HUES48 (cell line): ENCODE data around the gene ULBP3.

Experiments used
- H3K27ac ChIP-seq: one replicate; pipeline ENCODE4 v1.7.0; 2013; ENCODE audit warnings: low read depth, low read length, inconsistent platforms
- H3K27me3 ChIP-seq: 2 replicates; pipeline ENCODE4 v1.6.1; 2013; ENCODE audit warnings: mild to moderate bottlenecking, low read length; ENCODE audit not compliant: control insufficient read depth, insufficient read depth
- H3K36me3 ChIP-seq: 2 replicates; pipeline ENCODE4 v1.6.1; 2013; ENCODE audit warnings: low read length; ENCODE audit not compliant: control insufficient read depth, insufficient read depth
- H3K4me1 ChIP-seq: 2 replicates; pipeline ENCODE4 v1.6.1; 2013; ENCODE audit warnings: mild to moderate bottlenecking, low read length; ENCODE audit not compliant: control insufficient read depth, insufficient read depth
- H3K4me3 ChIP-seq: 2 replicates; pipeline ENCODE4 v1.5.1; 2013; ENCODE audit warnings: mild to moderate bottlenecking, low read depth, low read length
- H3K9ac ChIP-seq: 2 replicates; pipeline ENCODE4 v1.6.1; 2013; ENCODE audit warnings: mild to moderate bottlenecking, low read depth, low read length, moderate library complexity
- H3K9me3 ChIP-seq: 2 replicates; pipeline ENCODE4 v1.6.1; 2013; ENCODE audit warnings: low read length; ENCODE audit not compliant: control insufficient read depth, insufficient read depth

ULBP3 gene

DNA sequence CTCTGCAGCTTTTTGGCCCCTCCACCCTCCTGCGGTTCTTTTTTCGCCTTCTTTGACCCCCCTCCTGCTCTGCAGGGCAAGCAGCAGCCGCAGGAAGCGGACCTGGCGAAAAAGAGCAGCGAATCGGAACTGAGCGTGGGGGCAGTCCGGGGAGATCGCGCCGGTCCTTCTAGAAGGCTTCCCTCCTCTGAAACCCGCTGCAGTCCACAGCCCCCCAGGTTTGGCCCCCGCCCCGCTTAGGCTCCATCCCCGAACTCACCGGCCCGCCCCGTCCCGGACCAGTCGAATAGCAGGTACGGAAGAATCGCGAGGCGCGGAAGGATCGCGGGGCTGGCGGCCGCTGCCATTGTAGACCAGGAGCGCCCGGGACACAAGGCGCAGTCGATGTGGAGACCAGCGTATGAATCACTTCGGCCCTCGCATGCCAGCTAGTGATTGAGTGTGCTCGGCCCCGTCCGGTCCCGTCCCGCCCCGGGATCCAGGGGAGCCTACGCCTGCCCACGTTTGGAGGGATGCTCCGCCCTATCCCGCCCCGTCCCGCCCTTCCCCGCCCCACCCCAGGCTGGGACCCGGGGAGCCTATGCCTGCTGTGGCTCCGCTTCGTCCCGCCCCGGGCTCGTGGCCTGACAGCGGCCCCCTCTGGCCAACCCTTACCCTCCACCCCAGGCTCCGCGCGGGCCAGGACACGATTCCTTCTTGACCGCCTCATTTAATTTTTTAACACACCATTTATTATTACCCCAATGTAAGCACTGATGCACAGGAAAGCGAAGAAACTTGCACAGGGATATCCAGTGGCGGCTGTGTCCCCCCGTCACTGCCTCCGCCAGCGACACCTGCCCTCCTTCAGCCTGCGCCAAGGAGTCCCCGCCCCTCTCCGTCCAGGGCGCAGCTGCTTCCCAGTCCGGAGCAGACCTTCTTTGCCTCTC lies at the start of gene ULBP3:
ULBP3 (minus strand) TSS at position 402 of the 929 bp plus-strand sequence; CDS start at position 347, 55 bp downstream.
- Histone ChIP-seq H3K9me3 (no peaks in the 10 kb centered on the region), H3K27me3 (peaks cover 28% of the 10 kb centered on the region), H3K4me3 (peak within 1 kb of the TSS; percentile 67), H3K9ac (no peak within 1 kb of the TSS; the same call in 1 of the 2 replicates), H3K27ac (peak within 1 kb of the TSS; percentile 51), H3K36me3 (no peaks in the 10 kb centered on the region), H3K4me1 (no peaks in the 10 kb centered on the region)

DNA sequence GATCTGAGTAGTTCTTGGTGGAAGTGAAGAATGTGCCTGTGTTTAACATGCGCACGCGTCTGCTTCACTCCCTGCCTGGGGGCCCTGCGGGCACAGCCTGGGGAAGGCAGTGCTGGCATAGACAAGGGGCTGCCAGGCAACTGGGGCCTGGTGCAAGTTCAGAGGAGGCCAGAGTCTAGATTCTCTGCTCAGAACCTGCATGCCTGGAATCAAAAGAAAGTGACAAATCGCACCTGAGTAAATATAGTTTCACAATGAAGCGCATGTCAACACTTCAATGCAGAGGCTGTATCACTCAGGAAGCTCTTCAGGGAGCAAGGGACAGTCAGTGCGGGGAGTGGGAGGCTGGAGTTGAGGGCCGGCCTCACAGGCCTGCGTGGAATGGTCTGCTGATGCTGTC lies 49.7 kb upstream of the ULBP3 start:
- H3K4me3 ChIP-seq = no peak overlapping the region
- H3K9ac ChIP-seq = no peak overlapping the region
- no peaks in the 10 kb centered on the region for H3K9me3 ChIP-seq
- 0 out of 2 replicates have a peak, but pooled peaks cover 3% of the 10 kb centered on the region for H3K4me1 ChIP-seq
- H3K36me3 ChIP-seq = no peaks in the 10 kb centered on the region
- no peaks in the 10 kb centered on the region; the same call in 1 of the 2 replicates for H3K27me3 ChIP-seq
- no peak overlapping the region for H3K27ac ChIP-seq

DNA sequence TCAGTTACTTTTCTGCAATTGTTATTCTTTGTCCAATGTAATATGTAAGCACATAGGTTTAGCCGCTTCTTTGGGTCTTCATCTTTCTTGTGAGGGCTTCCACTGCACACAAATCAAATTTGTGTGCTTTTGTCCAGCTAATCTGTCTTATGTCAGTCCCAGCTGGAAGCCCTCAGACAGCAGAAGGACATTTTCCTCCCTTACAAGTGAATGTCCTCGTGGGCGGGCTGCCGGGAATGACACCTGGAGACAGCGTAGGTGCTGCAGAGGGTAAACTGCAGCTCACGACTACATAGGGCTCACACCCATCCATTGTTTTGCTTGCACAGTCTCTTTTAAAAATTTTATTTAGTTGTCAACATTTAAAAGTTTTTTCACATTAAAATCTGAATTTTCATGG lies 49.3 kb upstream of the ULBP3 start:
- Histone ChIP-seq H3K27me3 (no peaks in the 10 kb centered on the region; the same call in 1 of the 2 replicates), H3K27ac (no peak overlapping the region), H3K4me1 (0 out of 2 replicates have a peak, but pooled peaks cover 3% of the 10 kb centered on the region), H3K4me3 (no peak overlapping the region), H3K9ac (no peak overlapping the region), H3K36me3 (no peaks in the 10 kb centered on the region), H3K9me3 (no peaks in the 10 kb centered on the region)

GRCh38 chr6:150116200-150116800 lies 47.4 kb upstream of the ULBP3 start:
- Histone ChIP-seq H3K4me1 (0 out of 2 replicates have a peak, but pooled peaks cover 3% of the 10 kb centered on the region), H3K27ac (no peak overlapping the region), H3K9me3 (no peaks in the 10 kb centered on the region)

GRCh38 chr6:150115769-150116168 lies 46.8 kb upstream of the ULBP3 start:
- Histone ChIP-seq H3K4me3 (no peak overlapping the region), H3K27ac (no peak overlapping the region), H3K9me3 (no peaks in the 10 kb centered on the region), H3K9ac (no peak overlapping the region), H3K36me3 (no peaks in the 10 kb centered on the region), H3K4me1 (0 out of 2 replicates have a peak, but pooled peaks cover 3% of the 10 kb centered on the region), H3K27me3 (no peaks in the 10 kb centered on the region; the same call in 1 of the 2 replicates)

More at GRCh38 chr6:150116200-150116800, 47.4 kb upstream of the ULBP3 start:
- H3K4me3 ChIP-seq = no peak overlapping the region
- H3K36me3 ChIP-seq = no peaks in the 10 kb centered on the region
- H3K9ac ChIP-seq = no peak overlapping the region
- no peaks in the 10 kb centered on the region; the same call in 1 of the 2 replicates for H3K27me3 ChIP-seq

DNA sequence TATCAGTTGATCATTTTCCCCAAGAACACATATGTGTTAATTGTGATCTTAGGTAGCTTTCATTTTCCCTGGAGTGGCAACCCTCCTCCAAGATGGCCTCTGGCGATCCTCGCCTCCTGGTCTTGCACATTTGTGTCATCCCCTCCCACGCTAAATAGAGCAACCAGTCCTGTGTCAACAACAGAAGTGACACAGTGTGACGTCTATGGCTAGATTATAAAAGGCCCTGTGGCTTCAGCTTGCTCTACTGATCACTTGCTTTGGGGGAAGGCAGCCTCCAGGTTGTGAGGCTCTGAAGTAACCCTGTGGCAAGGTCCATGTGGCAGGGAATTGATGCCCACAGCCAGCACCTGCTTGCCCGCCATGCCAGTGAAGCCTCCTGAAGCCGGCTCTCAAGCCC lies 43.3 kb upstream of the ULBP3 start:
- Histone ChIP-seq H3K4me3 (no peak overlapping the region), H3K27ac (no peak overlapping the region), H3K9ac (no peak overlapping the region), H3K27me3 (no peaks in the 10 kb centered on the region), H3K9me3 (no peaks in the 10 kb centered on the region), H3K36me3 (no peaks in the 10 kb centered on the region), H3K4me1 (no peaks in the 10 kb centered on the region)

GRCh38 chr6:150102750-150103270 lies 33.9 kb upstream of the ULBP3 start:
- Histone ChIP-seq H3K27me3 (no peaks in the 10 kb centered on the region), H3K36me3 (no peaks in the 10 kb centered on the region), H3K9ac (no peak overlapping the region), H3K4me1 (no peaks in the 10 kb centered on the region), H3K9me3 (no peaks in the 10 kb centered on the region), H3K4me3 (no peak overlapping the region), H3K27ac (no peak overlapping the region)

GRCh38 chr6:150100745-150101144 lies 31.8 kb upstream of the ULBP3 start:
- H3K9me3 ChIP-seq = no peaks in the 10 kb centered on the region
- no peaks in the 10 kb centered on the region for H3K4me1 ChIP-seq
- no peak overlapping the region for H3K27ac ChIP-seq
- no peak overlapping the region for H3K9ac ChIP-seq
- H3K27me3 ChIP-seq = no peaks in the 10 kb centered on the region
- H3K4me3 ChIP-seq = no peak overlapping the region
- no peaks in the 10 kb centered on the region for H3K36me3 ChIP-seq

DNA sequence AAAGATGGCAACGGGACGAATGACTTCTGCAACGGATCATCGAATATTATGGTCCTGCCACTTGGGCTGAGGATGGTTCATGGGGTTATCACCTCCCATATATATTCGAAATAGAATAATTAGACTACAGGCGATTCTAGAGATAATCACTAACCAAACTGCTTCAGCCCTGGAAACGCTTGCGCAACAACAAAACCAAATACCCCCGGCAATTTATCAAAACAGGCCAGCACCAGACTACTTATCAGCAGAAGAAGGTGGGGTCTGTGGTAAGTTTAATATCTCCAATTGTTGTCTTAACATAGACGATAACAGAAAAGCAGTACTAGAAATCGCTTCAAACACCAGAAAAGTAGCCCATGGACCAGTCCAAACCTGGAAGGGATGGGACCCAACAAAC lies 31.0 kb upstream of the ULBP3 start:
- Histone ChIP-seq H3K4me3 (no peak overlapping the region), H3K36me3 (no peaks in the 10 kb centered on the region)

DNA sequence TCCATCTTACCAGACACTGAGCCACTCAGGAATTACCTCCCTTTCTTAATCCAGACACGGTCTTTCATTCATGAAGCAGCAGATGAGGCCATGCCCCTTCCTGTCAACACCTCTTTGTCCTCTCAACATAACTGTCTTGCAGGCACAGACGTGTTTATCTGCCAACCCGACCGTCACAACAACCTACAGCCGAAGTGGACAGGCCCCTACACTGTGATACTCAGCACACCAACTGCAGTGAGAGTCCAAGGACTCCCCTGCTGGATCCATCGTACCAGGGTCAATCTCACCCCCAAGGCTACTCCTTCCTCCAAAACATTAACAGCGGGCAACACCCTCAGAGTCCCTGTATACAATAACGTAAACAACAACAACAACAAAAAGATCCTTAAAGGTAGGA lies 30.6 kb upstream of the ULBP3 start:
- Histone ChIP-seq H3K4me1 (no peaks in the 10 kb centered on the region), H3K9me3 (no peaks in the 10 kb centered on the region), H3K27ac (no peak overlapping the region), H3K27me3 (no peaks in the 10 kb centered on the region), H3K36me3 (no peaks in the 10 kb centered on the region), H3K4me3 (no peak overlapping the region), H3K9ac (no peak overlapping the region)

More for the DNA sequence above, 31.0 kb upstream of the ULBP3 start:
- Histone ChIP-seq H3K4me1 (no peaks in the 10 kb centered on the region), H3K9me3 (no peaks in the 10 kb centered on the region), H3K27ac (no peak overlapping the region), H3K27me3 (no peaks in the 10 kb centered on the region), H3K9ac (no peak overlapping the region)

GRCh38 chr6:150098155-150098554 lies 29.2 kb upstream of the ULBP3 start:
- Histone ChIP-seq H3K36me3 (no peaks in the 10 kb centered on the region), H3K27me3 (no peaks in the 10 kb centered on the region), H3K9me3 (no peaks in the 10 kb centered on the region), H3K4me3 (no peak overlapping the region), H3K27ac (no peak overlapping the region), H3K9ac (no peak overlapping the region), H3K4me1 (no peaks in the 10 kb centered on the region)
